Stimulated activated CD4-positive, alpha-beta T cell treated with anti-CD3 and anti-CD28 coated beads, TNF-alpha, amount 100 ng/mL, for 1 hour (primary cell): ENCODE measurements around the gene TMEM179.

Source experiments
- DNase-seq, 3 donors: peaks; one replicate each; pipeline ENCODE4 v3.0.0-alpha.2; 2020; ENCODE audit warnings: low read depth in 3 of 3, low spot score in 1 of 3

TMEM179 gene

GRCh38 chr14:104600141-104600643 lies 4.4 kb downstream of the TMEM179 start:
- DNase-seq, result no peak

GRCh38 chr14:104599446-104599845 lies 5.1 kb downstream of the TMEM179 start:
- DNase-seq, result no peak

- no peak for DNase-seq
These were observed 5.7 kb downstream of the TMEM179 start for GRCh38 chr14:104598910-104599273.

GRCh38 chr14:104598039-104598909 lies 6.3 kb downstream of the TMEM179 start:
- DNase-seq, result no peak

- no peak for DNase-seq
These were observed 7.0 kb downstream of the TMEM179 start for GRCh38 chr14:104597576-104597975.

- no peak for DNase-seq
These were observed 7.6 kb downstream of the TMEM179 start for GRCh38 chr14:104596927-104597351.

GRCh38 chr14:104596451-104596918 lies 8.1 kb downstream of the TMEM179 start:
- DNase-seq, result no peak

GRCh38 chr14:104595911-104596450 lies 8.6 kb downstream of the TMEM179 start:
- DNase-seq, result no peak

GRCh38 chr14:104595116-104595675 lies 9.4 kb downstream of the TMEM179 start:
- no peak for DNase-seq

- DNase-seq, result no peak
These were observed 10.1 kb downstream of the TMEM179 start for GRCh38 chr14:104594310-104595046.

GRCh38 chr14:104593710-104594136 lies 10.8 kb downstream of the TMEM179 start:
- DNase-seq, result no peak

GRCh38 chr14:104593241-104593701 lies 11.3 kb downstream of the TMEM179 start:
- no peak for DNase-seq

- DNase-seq, result no peak
These were observed 11.8 kb downstream of the TMEM179 start for GRCh38 chr14:104592785-104593184.

- DNase-seq, result no peak
These were observed 12.3 kb downstream of the TMEM179 start for GRCh38 chr14:104592292-104592672.

- no peak for DNase-seq
These were observed 12.9 kb downstream of the TMEM179 start for GRCh38 chr14:104591506-104592291.

- DNase-seq, result no peak
These were observed 13.5 kb downstream of the TMEM179 start for GRCh38 chr14:104591031-104591430.

GRCh38 chr14:104590240-104590965 lies 14.2 kb downstream of the TMEM179 start:
- no peak for DNase-seq

GRCh38 chr14:104589338-104590195 lies 15.0 kb downstream of the TMEM179 start:
- DNase-seq, result no peak
